Fibroblast of skin of right quadriceps (primary cell): ENCODE data around the gene MSRB1.
"Not testable (repeated sequence)": the region's sequence is repeated elsewhere in the genome, so short reads cannot be mapped to it uniquely, and the experiment has no call there.

ENCODE experiments used
- DNase-seq: peaks from one replicate; pipeline ENCODE4 v3.0.0-alpha.2; 2013

Gene MSRB1

GRCh38 chr16:1938316-1938715 lies 4.7 kb downstream of the MSRB1 start:
- no peak for DNase-seq

DNA sequence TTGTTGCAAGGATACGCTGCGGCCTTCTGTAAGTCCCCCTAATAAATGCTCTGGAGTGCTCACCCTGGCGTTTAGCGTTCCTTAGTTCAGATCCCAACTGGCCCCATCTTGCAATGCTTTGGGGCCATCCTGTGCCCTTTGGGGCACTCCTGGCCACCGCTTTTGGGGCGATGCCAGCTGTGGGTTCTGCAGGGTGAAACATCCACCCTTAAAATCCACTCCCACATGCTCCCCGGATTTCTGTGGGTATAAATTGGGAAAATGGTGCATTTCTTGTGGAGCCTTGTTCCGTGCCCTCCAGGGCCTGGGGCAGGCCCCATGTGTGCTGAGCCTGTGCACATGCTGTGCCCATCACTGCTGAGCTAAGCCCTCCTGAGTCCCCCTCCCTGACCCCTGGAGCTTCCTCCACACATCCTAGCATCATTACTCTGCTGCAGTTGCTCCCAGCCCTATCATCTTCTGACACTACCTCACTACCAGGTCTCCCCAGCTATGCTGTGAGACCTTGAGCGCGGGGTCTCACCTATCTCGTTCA lies 6.0 kb downstream of the MSRB1 start:
- DNase-seq = no peak

DNA sequence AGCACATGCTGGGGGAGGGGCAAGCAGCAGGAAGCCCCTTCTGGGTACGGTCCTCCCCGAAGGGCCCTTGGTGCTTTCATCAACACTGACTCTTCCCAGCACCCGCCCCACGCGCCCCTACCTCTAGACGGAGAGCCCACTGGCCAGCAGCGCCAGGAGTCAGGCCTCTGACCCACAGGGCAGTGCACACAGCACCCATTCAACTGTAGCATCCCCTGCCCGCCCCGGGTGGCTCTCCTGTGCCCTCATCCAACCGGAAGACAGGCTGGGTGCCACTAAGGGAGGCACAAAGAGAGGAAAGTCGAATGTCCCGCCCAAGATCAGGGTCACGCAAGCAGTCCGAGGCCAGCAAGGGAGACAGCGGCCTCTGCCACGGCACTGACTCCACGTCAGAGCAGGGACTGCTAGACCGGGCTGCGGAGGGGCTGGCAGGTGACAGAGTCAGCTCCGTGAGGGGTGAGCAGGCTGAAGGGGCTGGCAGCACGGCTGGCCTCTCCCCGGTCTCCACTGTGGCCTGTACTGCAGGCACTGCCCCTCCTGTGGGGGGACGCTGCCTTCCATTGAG lies 9.8 kb downstream of the MSRB1 start:
- DNase-seq = no peak

- DNase-seq = no peak
Observed at GRCh38 chr16:1932050-1933028, 10.7 kb downstream of the MSRB1 start.

GRCh38 chr16:1930338-1930720 lies 12.7 kb downstream of the MSRB1 start:
- DNase-seq = no peak

- DNase-seq = peak; percentile 80
Observed at GRCh38 chr16:1929578-1930337, 13.2 kb downstream of the MSRB1 start.

DNA sequence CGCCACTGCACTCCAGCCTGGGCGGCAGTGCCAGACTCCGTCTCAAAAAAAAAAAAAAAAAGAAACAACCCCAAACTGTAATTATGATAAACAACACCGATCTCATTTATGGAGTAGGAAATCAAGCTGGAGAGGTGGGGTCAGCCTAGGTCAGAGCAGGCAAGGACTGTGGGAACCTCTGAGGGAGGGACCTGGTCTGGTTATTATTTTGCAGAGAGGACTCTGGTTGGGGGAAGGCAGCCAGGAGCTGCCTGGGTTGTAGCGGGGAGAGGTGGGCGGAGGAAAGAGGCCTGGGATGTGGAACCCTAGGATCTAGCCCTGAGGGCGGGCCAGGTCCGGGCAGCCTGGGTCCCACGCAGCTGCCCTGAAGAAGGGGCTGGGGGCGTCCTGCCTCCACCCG lies 13.9 kb downstream of the MSRB1 start:
- peak; percentile 29 for DNase-seq

DNA sequence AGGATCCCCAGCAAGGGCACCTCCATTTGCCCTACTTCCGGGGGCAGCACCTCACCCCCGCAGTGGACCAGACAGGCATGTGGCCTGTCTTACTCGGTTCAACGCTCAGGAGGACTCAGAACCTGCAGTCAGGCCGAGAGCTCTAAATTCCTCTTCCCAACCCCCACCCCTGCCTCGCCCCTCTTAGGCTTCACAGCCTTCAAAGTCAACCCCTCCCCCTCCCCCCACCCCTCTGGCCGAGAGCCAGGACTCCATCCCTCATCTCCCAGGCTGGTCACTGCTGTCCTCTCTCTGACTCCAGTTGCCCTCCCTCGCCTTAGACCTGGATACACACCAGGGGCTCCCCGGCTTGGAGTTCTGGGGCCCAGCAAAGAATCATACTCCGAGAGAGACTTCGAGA lies 16.7 kb downstream of the MSRB1 start:
- DNase-seq = no peak

DNA sequence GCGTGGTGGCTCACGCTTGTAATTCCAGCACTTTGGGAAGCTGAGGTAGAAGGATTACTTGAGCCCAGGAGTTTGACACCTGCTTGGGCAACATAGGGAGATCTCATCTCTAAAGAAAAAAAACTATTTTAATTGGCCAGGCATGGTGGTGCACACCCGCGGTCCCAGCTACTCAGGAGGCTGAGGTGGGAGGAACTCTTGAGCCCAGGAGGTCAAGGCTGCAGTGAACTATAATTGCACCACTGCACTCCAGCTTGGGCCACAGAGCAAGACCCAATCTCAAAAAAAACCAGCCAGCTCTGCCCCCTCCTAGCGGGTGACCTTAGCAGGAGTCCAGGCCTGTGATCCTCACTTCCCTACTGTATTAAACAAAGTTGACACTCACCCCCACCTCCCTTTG lies 18.9 kb downstream of the MSRB1 start:
- DNase-seq = no peak

GRCh38 chr16:1923299-1924034 lies 19.5 kb downstream of the MSRB1 start:
- peak; percentile 48 for DNase-seq

- DNase-seq = no peak
Observed at GRCh38 chr16:1922357-1922756, 20.6 kb downstream of the MSRB1 start.

DNA sequence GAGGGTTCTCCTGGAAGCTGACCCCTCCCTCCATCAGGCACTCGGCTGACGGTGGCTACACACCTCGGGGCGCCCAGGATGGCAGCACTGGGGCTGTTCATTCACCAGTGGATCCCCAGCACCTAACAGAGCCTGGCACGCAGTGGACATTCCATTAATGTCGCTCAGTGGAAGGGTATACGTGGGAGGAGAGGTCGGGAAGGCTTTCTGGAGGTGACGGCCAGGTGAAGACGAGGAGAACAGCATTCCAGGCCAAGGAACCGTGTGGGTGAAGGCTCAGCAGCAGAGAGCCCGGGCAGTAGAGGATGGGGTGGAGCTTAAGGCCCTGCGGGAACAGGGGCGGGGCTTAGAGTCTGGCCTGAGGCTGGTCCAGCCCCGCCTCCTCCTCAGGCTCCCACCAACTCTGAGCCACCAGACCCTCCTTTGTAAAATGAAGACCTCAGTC lies 22.2 kb downstream of the MSRB1 start:
- no peak for DNase-seq

DNA sequence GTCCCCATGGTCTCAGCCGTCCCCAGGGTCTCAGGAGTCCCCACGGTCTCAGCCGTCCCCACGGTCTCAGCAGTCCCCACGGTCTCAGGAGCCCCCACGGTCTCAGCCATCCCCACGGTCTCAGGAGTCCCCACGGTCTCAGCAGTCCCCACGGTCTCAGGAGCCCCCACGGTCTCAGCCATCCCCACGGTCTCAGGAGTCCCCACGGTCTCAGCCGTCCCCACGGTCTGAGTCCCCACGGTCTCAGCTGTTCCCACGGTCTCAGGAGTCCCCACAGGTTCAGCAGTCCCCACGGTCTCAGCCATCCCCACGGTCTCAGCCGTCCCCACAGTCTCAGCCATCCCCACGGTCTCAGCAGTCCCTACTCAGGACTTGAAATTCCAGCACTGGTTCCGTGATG lies 22.9 kb downstream of the MSRB1 start:
- DNase-seq = not testable (repeated sequence)

GRCh38 chr16:1919327-1919998 lies 23.5 kb downstream of the MSRB1 start:
- DNase-seq = no peak

- no peak for DNase-seq
Observed at GRCh38 chr16:1918351-1919326, 24.4 kb downstream of the MSRB1 start, which contains the start of gene HS3ST6. Gene HS3ST6 (minus strand): TSS chr16:1918415. CDS start chr16:1918323, 92 bp downstream.

DNA sequence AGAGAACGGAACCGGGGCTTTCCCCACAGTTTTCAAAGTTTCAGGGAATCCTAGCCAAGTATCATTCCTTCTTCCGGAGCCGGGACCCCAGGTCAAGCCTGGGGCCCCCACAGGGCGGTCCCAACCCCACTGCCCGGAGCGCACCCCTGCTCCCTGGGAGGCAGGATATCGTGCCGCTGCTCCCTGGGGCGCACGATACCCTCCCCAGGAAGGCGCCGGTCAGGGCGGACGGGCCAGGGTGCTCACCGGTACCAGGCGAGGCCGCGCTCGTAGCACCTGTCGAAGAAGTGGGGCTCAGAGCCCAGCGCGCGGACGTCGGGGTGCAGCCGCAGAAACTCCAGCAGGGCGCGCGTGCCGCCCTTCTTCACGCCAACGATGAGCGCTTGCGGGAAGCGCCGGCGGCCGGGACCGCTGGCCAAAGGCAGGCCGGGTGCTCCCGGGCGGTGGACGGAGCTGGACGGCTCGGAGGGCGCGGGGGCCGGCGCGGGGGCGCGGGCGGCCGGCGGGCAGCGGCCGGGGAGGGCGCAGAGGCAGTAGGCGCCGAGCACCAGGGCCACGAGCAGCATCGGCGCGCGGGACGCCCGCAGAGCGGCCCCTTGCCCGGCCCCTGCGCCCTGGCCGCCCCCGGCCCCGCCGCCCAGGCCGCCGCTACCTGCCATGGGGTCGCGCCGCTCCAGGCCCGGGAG lies 25.2 kb downstream of the MSRB1 start:
- no peak for DNase-seq

- DNase-seq = no peak
Observed at GRCh38 chr16:1917056-1917664, 25.8 kb downstream of the MSRB1 start.

GRCh38 chr16:1916640-1916990 lies 26.4 kb downstream of the MSRB1 start:
- no peak for DNase-seq
